ENCODE results near the gene BTBD9.

BTBD9 gene

DNA sequence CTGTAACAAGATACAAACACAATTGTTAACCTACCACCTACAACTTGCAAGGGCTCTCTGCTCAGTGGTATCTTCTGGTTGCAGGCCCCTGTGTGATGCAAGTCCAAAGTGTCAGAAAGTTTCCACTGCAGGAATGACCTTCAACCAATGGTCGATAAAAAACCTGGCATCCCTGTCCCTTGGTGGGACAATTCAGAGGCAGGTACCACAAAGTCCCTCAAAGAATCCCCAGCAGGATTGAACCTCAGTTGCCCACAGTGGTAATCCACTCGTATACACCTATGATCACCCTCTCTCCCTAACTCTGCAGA is 47.3 kb upstream of the BTBD9 start:
- H3K36me3 ChIP-seq (ENCODE audit: insufficient read depth, low read length): peaks cover 37% of the 10 kb centered on the region
- ATAC-seq (ENCODE audit: insufficient read depth, low read depth): no peak
- TF ChIP-seq, protein P1, sequence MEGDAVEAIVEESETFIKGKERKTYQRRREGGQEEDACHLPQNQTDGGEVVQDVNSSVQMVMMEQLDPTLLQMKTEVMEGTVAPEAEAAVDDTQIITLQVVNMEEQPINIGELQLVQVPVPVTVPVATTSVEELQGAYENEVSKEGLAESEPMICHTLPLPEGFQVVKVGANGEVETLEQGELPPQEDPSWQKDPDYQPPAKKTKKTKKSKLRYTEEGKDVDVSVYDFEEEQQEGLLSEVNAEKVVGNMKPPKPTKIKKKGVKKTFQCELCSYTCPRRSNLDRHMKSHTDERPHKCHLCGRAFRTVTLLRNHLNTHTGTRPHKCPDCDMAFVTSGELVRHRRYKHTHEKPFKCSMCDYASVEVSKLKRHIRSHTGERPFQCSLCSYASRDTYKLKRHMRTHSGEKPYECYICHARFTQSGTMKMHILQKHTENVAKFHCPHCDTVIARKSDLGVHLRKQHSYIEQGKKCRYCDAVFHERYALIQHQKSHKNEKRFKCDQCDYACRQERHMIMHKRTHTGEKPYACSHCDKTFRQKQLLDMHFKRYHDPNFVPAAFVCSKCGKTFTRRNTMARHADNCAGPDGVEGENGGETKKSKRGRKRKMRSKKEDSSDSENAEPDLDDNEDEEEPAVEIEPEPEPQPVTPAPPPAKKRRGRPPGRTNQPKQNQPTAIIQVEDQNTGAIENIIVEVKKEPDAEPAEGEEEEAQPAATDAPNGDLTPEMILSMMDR (IDR thresholded peaks at IDR 0.05; ENCODE audit: borderline replicate concordance, extremely low read depth, low read length, poor library complexity, severe bottlenecking): no peak
- no peak for TF ChIP-seq EZH2 (IDR thresholded peaks at IDR 0.05; ENCODE audit: borderline replicate concordance, low read depth, low read length, severe bottlenecking)

DNA sequence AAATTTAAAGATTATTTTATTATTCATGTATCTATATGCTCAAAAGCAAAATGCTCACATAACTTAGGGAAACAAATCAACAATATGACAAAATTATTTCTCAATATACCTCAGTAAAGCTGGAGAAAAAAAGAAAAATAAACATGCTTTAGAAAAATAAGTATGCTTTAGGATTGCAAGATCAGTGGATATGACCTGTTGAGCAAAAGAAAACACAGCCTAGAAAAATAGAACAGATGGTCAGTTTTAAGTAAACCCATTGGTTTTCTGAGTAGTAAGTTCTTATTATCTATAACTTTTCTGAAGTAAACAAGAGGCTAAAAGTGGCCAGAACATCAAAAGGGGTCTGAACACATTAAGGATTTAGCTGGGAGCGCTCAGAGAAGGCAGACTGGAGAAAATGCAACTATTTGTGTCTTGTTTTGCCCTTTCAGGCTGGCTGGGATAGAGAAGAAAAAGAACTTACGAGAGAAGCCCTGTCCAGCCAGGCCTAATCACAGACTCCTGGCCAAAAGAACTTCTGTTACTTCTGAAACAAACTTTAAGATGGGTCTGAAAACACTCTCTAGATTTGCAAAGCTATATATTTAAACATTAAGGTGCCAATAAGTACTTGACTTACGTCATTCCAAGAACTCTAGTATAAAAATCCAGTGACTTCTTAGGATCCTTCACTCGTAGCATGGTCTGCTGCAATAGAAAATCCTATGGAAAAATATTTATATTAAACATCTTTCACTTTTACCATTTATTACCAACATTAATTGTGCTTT is 46.7 kb upstream of the BTBD9 start:
- Histone ChIP-seq H3K9me3 (ENCODE audit: insufficient read depth, low read length, severe bottlenecking) (no peaks in the 10 kb centered on the region), H3K79me2 (ENCODE audit: insufficient read depth, low read length) (peaks cover 58% of the 10 kb centered on the region), H3K4me1 (ENCODE audit: insufficient read depth, low read length) (no peaks in the 10 kb centered on the region; the same call in 1 of the 2 replicates), H3K4me3 (ENCODE audit: low read depth in 1 of 2, low read length in 2 of 2) (no peak overlapping the region), H3K27ac (ENCODE audit: low read length) (no peak overlapping the region), H2AFZ (ENCODE audit: low read depth, low read length) (no peak overlapping the region), H4K20me1 (ENCODE audit: insufficient read depth, low read length) (peaks cover 42% of the 10 kb centered on the region), H3K4me2 (ENCODE audit: insufficient read depth, low read length) (no peak overlapping the region), H3K27me3 (ENCODE audit: insufficient read depth, low read length, poor library complexity) (no peaks in the 10 kb centered on the region), H3K36me3 (ENCODE audit: insufficient read depth, low read length) (peaks cover 42% of the 10 kb centered on the region), H3K9ac (ENCODE audit: low read depth, low read length) (no peak overlapping the region)
- no peak for ATAC-seq (ENCODE audit: insufficient read depth, low read depth)
- DNase-seq: no peak
- TF ChIP-seq, protein P1 (IDR thresholded peaks at IDR 0.05; ENCODE audit: borderline replicate concordance, extremely low read depth, low read length, poor library complexity, severe bottlenecking): no peak
- TF ChIP-seq EZH2 (IDR thresholded peaks at IDR 0.05; ENCODE audit: borderline replicate concordance, low read depth, low read length, severe bottlenecking): no peak

More for the DNA sequence above, 47.3 kb upstream of the BTBD9 start:
- H3K4me1 ChIP-seq (ENCODE audit: insufficient read depth, low read length): no peaks in the 10 kb centered on the region; the same call in 1 of the 2 replicates
- no peak overlapping the region for H2AFZ ChIP-seq (ENCODE audit: low read depth, low read length)
- H4K20me1 ChIP-seq (ENCODE audit: insufficient read depth, low read length): peaks cover 40% of the 10 kb centered on the region
- no peak overlapping the region for H3K4me2 ChIP-seq (ENCODE audit: insufficient read depth, low read length)
- H3K27ac ChIP-seq (ENCODE audit: low read length): no peak overlapping the region
- no peak for DNase-seq
- no peaks in the 10 kb centered on the region for H3K27me3 ChIP-seq (ENCODE audit: insufficient read depth, low read length, poor library complexity)
- H3K79me2 ChIP-seq (ENCODE audit: insufficient read depth, low read length): peaks cover 63% of the 10 kb centered on the region
- no peak overlapping the region for H3K4me3 ChIP-seq (ENCODE audit: low read depth in 1 of 2, low read length in 2 of 2)
- H3K9ac ChIP-seq (ENCODE audit: low read depth, low read length): no peak overlapping the region
- no peaks in the 10 kb centered on the region for H3K9me3 ChIP-seq (ENCODE audit: insufficient read depth, low read length, severe bottlenecking)

DNA sequence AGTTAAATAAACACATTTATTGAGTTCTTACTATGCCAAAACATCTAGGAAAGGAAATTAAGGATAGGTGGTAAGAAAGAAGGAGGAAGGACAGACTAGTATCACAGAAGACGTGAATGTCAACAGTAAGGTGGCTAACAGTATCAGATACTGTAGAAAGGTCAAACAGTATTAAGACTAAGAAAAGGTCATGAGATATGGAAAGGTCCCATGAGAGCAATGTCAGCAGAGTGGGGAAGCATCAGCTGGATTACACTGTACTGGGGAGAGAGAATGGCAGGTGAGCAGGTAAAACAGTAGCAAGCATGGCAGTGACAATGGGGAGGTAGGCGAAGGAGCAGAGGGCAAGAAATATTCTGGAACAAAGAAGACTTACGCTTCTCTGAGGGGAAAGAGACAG is 45.2 kb upstream of the BTBD9 start:
- no peak overlapping the region for H2AFZ ChIP-seq (ENCODE audit: low read depth, low read length)
- no peaks in the 10 kb centered on the region; the same call in 1 of the 2 replicates for H3K4me1 ChIP-seq (ENCODE audit: insufficient read depth, low read length)
- no peaks in the 10 kb centered on the region for H3K9me3 ChIP-seq (ENCODE audit: insufficient read depth, low read length, severe bottlenecking)
- no peak for DNase-seq
- peaks cover 39% of the 10 kb centered on the region for H4K20me1 ChIP-seq (ENCODE audit: insufficient read depth, low read length)
- no peak overlapping the region for H3K4me2 ChIP-seq (ENCODE audit: insufficient read depth, low read length)
- ATAC-seq (ENCODE audit: insufficient read depth, low read depth): no peak
- H3K27ac ChIP-seq (ENCODE audit: low read length): no peak overlapping the region
- no peak for TF ChIP-seq EZH2 (IDR thresholded peaks at IDR 0.05; ENCODE audit: borderline replicate concordance, low read depth, low read length, severe bottlenecking)
- TF ChIP-seq, protein P1 (IDR thresholded peaks at IDR 0.05; ENCODE audit: borderline replicate concordance, extremely low read depth, low read length, poor library complexity, severe bottlenecking): no peak
- H3K4me3 ChIP-seq (ENCODE audit: low read depth in 1 of 2, low read length in 2 of 2): no peak overlapping the region
- peaks cover 53% of the 10 kb centered on the region for H3K36me3 ChIP-seq (ENCODE audit: insufficient read depth, low read length)
- H3K79me2 ChIP-seq (ENCODE audit: insufficient read depth, low read length): peaks cover 42% of the 10 kb centered on the region
- no peaks in the 10 kb centered on the region for H3K27me3 ChIP-seq (ENCODE audit: insufficient read depth, low read length, poor library complexity)
- H3K9ac ChIP-seq (ENCODE audit: low read depth, low read length): no peak overlapping the region

Measured in DND-41 (cell line).